Measurements from ENCODE around the gene SLC26A9. TPM values are rescaled to one million over a fixed set of nuclear protein-coding genes. Genes with fewer than 3 reads are reported as not detected.

Gene SLC26A9
- total and polyA plus RNA-seq, 12 donors, result 0.03 to 0.11 (median 0.04) TPM; not detected in 9

DNA sequence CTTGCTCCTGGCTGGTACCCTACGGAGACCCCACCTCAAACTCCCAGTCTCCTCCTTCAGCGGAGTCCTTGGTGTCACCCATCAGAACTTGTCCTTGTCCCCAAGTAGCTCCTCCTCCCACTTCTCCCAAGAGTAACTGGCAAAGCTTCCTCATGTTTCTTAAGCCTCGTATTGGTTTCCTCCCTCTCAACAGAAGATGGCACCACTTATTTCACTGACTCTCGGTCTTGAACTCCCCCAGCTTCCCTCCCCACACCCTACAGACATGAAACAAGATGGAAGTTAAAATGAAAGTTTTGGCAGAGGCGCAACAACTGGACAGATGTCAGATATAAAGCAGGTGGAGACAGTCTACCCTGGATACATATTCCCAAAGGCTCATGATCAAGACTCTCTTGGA lies 46.5 kb upstream of the SLC26A9 start:
- TF ChIP-seq CTCF (IDR thresholded peaks at IDR 0.05) (no peak), POLR2A (IDR thresholded peaks at IDR 0.05) (no peak)
- 78 to 84% (median 83%) methylated on average over 5 of the region's 5 CpGs for WGBS, 4 donors

GRCh38 chr1:205988585-205988995 lies 45.3 kb upstream of the SLC26A9 start:
- Histone ChIP-seq H3K36me3 (replicated peaks in 1 of 2) (no peaks in the 10 kb centered on the region), H3K9me3 (replicated peaks in 1 of 3) (no peaks in the 10 kb centered on the region), H3K27ac (no peak overlapping the region), H3K4me3 (no peak overlapping the region), H3K4me1 (replicated peaks in 1 of 2) (peaks cover 4 to 8% of the 10 kb centered on the region in 2 donors), H3K27me3 (no peaks in the 10 kb centered on the region)
- 78 to 88% (median 85%) methylated on average over 12 of the region's 12 CpGs for WGBS, 4 donors
- no peak for DNase-seq
- intact Hi-C loops (cut with DNase I), result loop anchor here in 1 of 2 donors (5.0 kb wide), 1 partner anchor 119 kb away; no protein-coding TSS in a partner anchor
- TF ChIP-seq POLR2A (IDR thresholded peaks at IDR 0.05), result no peak
- TF ChIP-seq CTCF (IDR thresholded peaks at IDR 0.05), result no peak

More for the DNA sequence above, 46.5 kb upstream of the SLC26A9 start:
- H3K4me3 ChIP-seq, result no peak overlapping the region
- no peak overlapping the region for H3K27ac ChIP-seq
- DNase-seq, result no peak
- H3K9me3 ChIP-seq (replicated peaks in 1 of 3), result no peaks in the 10 kb centered on the region
- H3K27me3 ChIP-seq, result no peaks in the 10 kb centered on the region
- no peaks in the 10 kb centered on the region for H3K4me1 ChIP-seq (replicated peaks in 1 of 2)
- intact Hi-C loops (cut with DNase I), result loop anchor here in 1 of 2 donors (5.0 kb wide), 1 partner anchor 118 kb away; no protein-coding TSS in a partner anchor
- no peaks in the 10 kb centered on the region for H3K36me3 ChIP-seq (replicated peaks in 1 of 2)

GRCh38 chr1:205986861-205987260 lies 43.6 kb upstream of the SLC26A9 start:
- WGBS, 4 donors, result 66 to 79% (median 74%) methylated on average over 2 of the region's 2 CpGs
- no peak for DNase-seq
- Histone ChIP-seq H3K27me3 (no peaks in the 10 kb centered on the region), H3K36me3 (replicated peaks in 1 of 2) (no peaks in the 10 kb centered on the region), H3K4me1 (replicated peaks in 1 of 2) (peaks cover 4 to 9% of the 10 kb centered on the region in 2 donors), H3K9me3 (replicated peaks in 1 of 3) (no peaks in the 10 kb centered on the region), H3K4me3 (no peak overlapping the region), H3K27ac (no peak overlapping the region)
- TF ChIP-seq CTCF (IDR thresholded peaks at IDR 0.05) (no peak), POLR2A (IDR thresholded peaks at IDR 0.05) (no peak)
- intact Hi-C loops (cut with DNase I), result loop anchor here in 1 of 2 donors (5.0 kb wide), 1 partner anchor 120 kb away; no protein-coding TSS in a partner anchor

- WGBS, 4 donors, result 51 to 73% (median 66%) methylated on average over 2 to 3 of the region's 3 CpGs
- no peaks in the 10 kb centered on the region for H3K36me3 ChIP-seq (replicated peaks in 1 of 2)
- TF ChIP-seq CTCF (IDR thresholded peaks at IDR 0.05) (no peak), POLR2A (IDR thresholded peaks at IDR 0.05) (no peak)
- intact Hi-C loops (cut with DNase I), result loop anchor here in 1 of 2 donors (5.0 kb wide), 1 partner anchor 121 kb away; no protein-coding TSS in a partner anchor
- H3K27me3 ChIP-seq, result no peaks in the 10 kb centered on the region
- no peak overlapping the region for H3K4me3 ChIP-seq
- no peaks in the 10 kb centered on the region for H3K9me3 ChIP-seq (replicated peaks in 1 of 3)
- no peak for DNase-seq
- no peak overlapping the region for H3K27ac ChIP-seq
- peaks cover 4 to 9% of the 10 kb centered on the region in 2 donors for H3K4me1 ChIP-seq (replicated peaks in 1 of 2)
Observed at GRCh38 chr1:205986292-205986691, 43.0 kb upstream of the SLC26A9 start.

Measured in adrenal gland (tissue), 12 donors.